Measurements from ENCODE around the gene ABLIM3.

DNA sequence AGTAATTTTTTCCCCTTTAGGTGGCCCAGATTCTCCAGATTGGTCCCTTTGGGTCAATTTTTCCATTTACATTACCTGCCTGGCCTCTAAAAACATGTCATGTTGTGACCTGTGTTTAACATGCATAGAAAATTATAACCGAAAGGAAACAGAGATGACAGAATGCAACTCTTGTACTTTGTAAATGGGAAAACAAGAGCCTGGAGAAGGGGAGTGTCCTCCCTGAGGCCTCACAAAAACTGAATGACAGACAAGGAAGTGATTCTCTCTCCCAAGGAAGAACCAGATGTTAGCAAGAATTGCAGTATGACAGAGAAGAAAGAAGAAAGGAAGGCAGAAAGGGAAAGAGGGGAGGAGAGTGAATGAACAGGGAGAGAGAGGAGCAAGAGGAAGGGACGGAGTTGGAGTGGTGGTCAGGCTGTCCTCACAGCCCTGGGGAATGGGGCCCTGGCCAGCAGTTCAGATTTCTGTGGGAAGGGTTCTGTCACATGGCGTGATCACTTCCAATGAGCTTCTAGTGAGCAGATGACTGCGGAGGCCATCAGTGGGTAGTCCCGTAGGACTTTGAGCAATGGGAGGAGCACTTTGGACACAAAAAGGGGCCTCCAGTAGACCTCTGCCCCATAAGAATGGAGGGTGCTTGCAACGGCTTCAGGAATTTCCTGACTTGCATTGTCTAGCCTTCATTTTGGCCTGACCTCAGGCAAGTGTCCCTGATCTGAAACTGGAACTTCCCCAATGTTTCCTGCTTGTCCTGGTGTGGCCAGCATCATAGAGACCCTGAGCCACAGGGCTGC lies 31.6 kb downstream of the ABLIM3 start:
- TF ChIP-seq, protein P1, sequence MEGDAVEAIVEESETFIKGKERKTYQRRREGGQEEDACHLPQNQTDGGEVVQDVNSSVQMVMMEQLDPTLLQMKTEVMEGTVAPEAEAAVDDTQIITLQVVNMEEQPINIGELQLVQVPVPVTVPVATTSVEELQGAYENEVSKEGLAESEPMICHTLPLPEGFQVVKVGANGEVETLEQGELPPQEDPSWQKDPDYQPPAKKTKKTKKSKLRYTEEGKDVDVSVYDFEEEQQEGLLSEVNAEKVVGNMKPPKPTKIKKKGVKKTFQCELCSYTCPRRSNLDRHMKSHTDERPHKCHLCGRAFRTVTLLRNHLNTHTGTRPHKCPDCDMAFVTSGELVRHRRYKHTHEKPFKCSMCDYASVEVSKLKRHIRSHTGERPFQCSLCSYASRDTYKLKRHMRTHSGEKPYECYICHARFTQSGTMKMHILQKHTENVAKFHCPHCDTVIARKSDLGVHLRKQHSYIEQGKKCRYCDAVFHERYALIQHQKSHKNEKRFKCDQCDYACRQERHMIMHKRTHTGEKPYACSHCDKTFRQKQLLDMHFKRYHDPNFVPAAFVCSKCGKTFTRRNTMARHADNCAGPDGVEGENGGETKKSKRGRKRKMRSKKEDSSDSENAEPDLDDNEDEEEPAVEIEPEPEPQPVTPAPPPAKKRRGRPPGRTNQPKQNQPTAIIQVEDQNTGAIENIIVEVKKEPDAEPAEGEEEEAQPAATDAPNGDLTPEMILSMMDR (IDR thresholded peaks at IDR 0.05; ENCODE audit: insufficient read depth, low read length, poor library complexity, severe bottlenecking), result no peak
- no peak for TF ChIP-seq EZH2phosphoT487 (conservative IDR thresholded peaks at IDR 0.05; ENCODE audit: low read length)

Data from SU-DHL-6 (cell line).